ENCODE results near the gene NAV3. TPM values are rescaled to one million over a fixed set of nuclear protein-coding genes. Genes with fewer than 3 reads are reported as not detected.

Gene NAV3
- total RNA-seq, 1 donor from 2014 or later, result 8.7 TPM

- Histone ChIP-seq H3K4me3 (no peak overlapping the region), H3K27ac (no peak overlapping the region), H3K4me1 (no peaks in the 10 kb centered on the region), H3K27me3 (ENCODE audit: low read depth) (no peaks in the 10 kb centered on the region), H3K36me3 (no peaks in the 10 kb centered on the region), H3K9me3 (no peaks in the 10 kb centered on the region)
- TF ChIP-seq, protein P1, sequence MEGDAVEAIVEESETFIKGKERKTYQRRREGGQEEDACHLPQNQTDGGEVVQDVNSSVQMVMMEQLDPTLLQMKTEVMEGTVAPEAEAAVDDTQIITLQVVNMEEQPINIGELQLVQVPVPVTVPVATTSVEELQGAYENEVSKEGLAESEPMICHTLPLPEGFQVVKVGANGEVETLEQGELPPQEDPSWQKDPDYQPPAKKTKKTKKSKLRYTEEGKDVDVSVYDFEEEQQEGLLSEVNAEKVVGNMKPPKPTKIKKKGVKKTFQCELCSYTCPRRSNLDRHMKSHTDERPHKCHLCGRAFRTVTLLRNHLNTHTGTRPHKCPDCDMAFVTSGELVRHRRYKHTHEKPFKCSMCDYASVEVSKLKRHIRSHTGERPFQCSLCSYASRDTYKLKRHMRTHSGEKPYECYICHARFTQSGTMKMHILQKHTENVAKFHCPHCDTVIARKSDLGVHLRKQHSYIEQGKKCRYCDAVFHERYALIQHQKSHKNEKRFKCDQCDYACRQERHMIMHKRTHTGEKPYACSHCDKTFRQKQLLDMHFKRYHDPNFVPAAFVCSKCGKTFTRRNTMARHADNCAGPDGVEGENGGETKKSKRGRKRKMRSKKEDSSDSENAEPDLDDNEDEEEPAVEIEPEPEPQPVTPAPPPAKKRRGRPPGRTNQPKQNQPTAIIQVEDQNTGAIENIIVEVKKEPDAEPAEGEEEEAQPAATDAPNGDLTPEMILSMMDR (IDR thresholded peaks at IDR 0.05), result no peak
- intact Hi-C loops (cut with DNase I), result no loop called here
- peak; percentile 66 to 68 for ATAC-seq
- DNase-seq, result no peak
Observed at GRCh38 chr12:77999074-77999715, 168.5 kb downstream of the NAV3 start.

DNA sequence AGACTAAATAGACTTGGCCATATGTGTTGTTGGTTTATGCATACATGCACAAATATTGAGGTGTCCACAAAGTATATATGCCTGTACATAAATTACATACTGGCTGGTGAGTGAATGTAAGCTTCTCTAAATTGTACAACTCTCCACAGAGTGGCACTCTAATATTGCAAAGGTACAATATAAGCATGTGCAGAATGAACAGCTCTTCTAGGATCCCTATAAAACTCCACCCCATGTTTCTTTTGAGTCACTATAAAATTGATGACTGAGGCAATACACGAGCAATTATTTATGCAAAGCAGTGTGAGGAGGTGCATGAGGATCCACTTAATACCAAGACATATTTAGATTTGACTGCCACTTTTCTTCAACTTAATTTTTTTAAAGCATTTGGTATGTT is 172.2 kb downstream of the NAV3 start:
- TF ChIP-seq, protein P1 (IDR thresholded peaks at IDR 0.05), result no peak
- Histone ChIP-seq H3K27ac (no peak overlapping the region), H3K36me3 (no peaks in the 10 kb centered on the region), H3K4me3 (no peak overlapping the region), H3K4me1 (no peaks in the 10 kb centered on the region), H3K9me3 (no peaks in the 10 kb centered on the region), H3K27me3 (ENCODE audit: low read depth) (no peaks in the 10 kb centered on the region)
- intact Hi-C loops (cut with DNase I), result loop anchor here (5.0 kb wide), 1 partner anchor 114 kb away; no protein-coding TSS in a partner anchor
- ATAC-seq, result no peak
- no peak for DNase-seq

- no peaks in the 10 kb centered on the region for H3K27me3 ChIP-seq (ENCODE audit: low read depth)
- TF ChIP-seq, protein P1 (IDR thresholded peaks at IDR 0.05), result no peak
- H3K27ac ChIP-seq, result no peak overlapping the region
- no peaks in the 10 kb centered on the region for H3K4me1 ChIP-seq
- ATAC-seq, result peak in 1 of 2 donors; percentile 38
- no peak overlapping the region for H3K4me3 ChIP-seq
- no peaks in the 10 kb centered on the region for H3K9me3 ChIP-seq
- H3K36me3 ChIP-seq, result no peaks in the 10 kb centered on the region
- intact Hi-C loops (cut with DNase I), result loop anchor here (5.0 kb wide), 1 partner anchor 113 kb away; no protein-coding TSS in a partner anchor
- DNase-seq, result no peak
Observed at GRCh38 chr12:78004249-78005093, 173.8 kb downstream of the NAV3 start.

GRCh38 chr12:78005094-78005492 is 174.4 kb downstream of the NAV3 start:
- no peaks in the 10 kb centered on the region for H3K4me1 ChIP-seq
- H3K27me3 ChIP-seq (ENCODE audit: low read depth), result no peaks in the 10 kb centered on the region
- H3K4me3 ChIP-seq, result no peak overlapping the region
- no peak for DNase-seq
- ATAC-seq, result no peak
- intact Hi-C loops (cut with DNase I), result no loop called here
- H3K9me3 ChIP-seq, result no peaks in the 10 kb centered on the region
- TF ChIP-seq, protein P1 (IDR thresholded peaks at IDR 0.05), result no peak
- no peak overlapping the region for H3K27ac ChIP-seq
- H3K36me3 ChIP-seq, result no peaks in the 10 kb centered on the region

DNA sequence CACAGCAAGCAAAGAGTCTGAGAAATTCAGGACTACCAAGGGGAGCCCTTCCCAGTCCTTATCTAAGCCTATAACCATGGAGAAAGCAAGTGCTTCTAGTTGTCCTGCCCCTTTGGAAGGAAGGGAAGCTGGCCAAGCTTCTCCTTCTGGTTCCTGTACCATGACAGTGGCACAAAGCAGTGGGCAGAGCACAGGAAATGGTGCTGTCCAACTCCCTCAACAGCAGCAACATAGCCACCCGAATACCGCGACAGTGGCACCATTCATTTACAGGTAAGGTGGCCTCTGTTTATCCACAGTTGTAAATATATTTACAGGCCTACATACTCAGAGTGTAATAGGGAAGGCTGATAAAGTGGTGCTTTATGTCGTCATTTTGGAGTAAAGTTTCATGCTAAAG is 176.5 kb downstream of the NAV3 start:
- H3K36me3 ChIP-seq, result no peaks in the 10 kb centered on the region
- H3K4me1 ChIP-seq, result no peaks in the 10 kb centered on the region
- intact Hi-C loops (cut with DNase I), result no loop called here
- H3K4me3 ChIP-seq, result no peak overlapping the region
- H3K9me3 ChIP-seq, result no peaks in the 10 kb centered on the region
- no peak overlapping the region for H3K27ac ChIP-seq
- DNase-seq, result no peak
- no peaks in the 10 kb centered on the region for H3K27me3 ChIP-seq (ENCODE audit: low read depth)
- no peak for ATAC-seq
- TF ChIP-seq, protein P1 (IDR thresholded peaks at IDR 0.05), result no peak
